NCI-H1930 (cell line): Measurements from ENCODE around the gene DDO.

ENCODE experiments used
- DNase-seq, 2 experiments: peaks; one replicate each; lab custom pipeline; 2025; lab: John Stamatoyannopoulos, UW

DDO gene

GRCh38 chr6:110415086-110415916 is at the start of gene DDO:
DDO (minus strand) TSS chr6:110415575; CDS start chr6:110413462, 2,113 bp downstream.
- DNase-seq = no peak

- DNase-seq = no peak
These were observed 47.6 kb upstream of the DDO start for GRCh38 chr6:110462884-110463481.

- no peak for DNase-seq
These were observed 46.0 kb upstream of the DDO start for GRCh38 chr6:110461376-110461775.

- no peak for DNase-seq
These were observed 43.8 kb upstream of the DDO start for GRCh38 chr6:110459137-110459536.

- no peak for DNase-seq
These were observed 43.1 kb upstream of the DDO start for GRCh38 chr6:110458476-110458875.

GRCh38 chr6:110457567-110458175 is 42.3 kb upstream of the DDO start:
- DNase-seq = peak in 1 of 2 experiments; percentile 2

GRCh38 chr6:110456694-110457093 is 41.3 kb upstream of the DDO start:
- DNase-seq = no peak

GRCh38 chr6:110449541-110449895 is 34.1 kb upstream of the DDO start:
- DNase-seq = no peak

- DNase-seq = no peak
These were observed 33.6 kb upstream of the DDO start for GRCh38 chr6:110448846-110449540.

- DNase-seq = no peak
These were observed 32.4 kb upstream of the DDO start for GRCh38 chr6:110447761-110448160.

- no peak for DNase-seq
These were observed 31.0 kb upstream of the DDO start for GRCh38 chr6:110446405-110446804.

GRCh38 chr6:110440026-110440425 is 24.7 kb upstream of the DDO start:
- no peak for DNase-seq

GRCh38 chr6:110439356-110439755 is 24.0 kb upstream of the DDO start:
- no peak for DNase-seq

GRCh38 chr6:110434961-110435602 is 19.7 kb upstream of the DDO start:
- no peak for DNase-seq

- no peak for DNase-seq
These were observed 17.0 kb upstream of the DDO start for GRCh38 chr6:110432285-110432900.

- DNase-seq = no peak
These were observed 15.4 kb upstream of the DDO start for GRCh38 chr6:110430741-110431140.

- DNase-seq = no peak
These were observed 14.9 kb upstream of the DDO start for GRCh38 chr6:110430236-110430635.

GRCh38 chr6:110428153-110428552 is 12.8 kb upstream of the DDO start:
- no peak for DNase-seq

GRCh38 chr6:110425816-110426215 is 10.4 kb upstream of the DDO start:
- no peak for DNase-seq

GRCh38 chr6:110422444-110422822 is 7.1 kb upstream of the DDO start:
- no peak for DNase-seq

GRCh38 chr6:110421749-110422443 is 6.5 kb upstream of the DDO start:
- no peak for DNase-seq
